GM18858 (cell line): ENCODE data around the gene CRMP1.

Experiments
- ATAC-seq: cut with Tn5 transposase; IDR thresholded peaks from one replicate; pipeline ENCODE4 v1.9.1; 2021; ENCODE audit not compliant: unreplicated experiment

CRMP1 gene

DNA sequence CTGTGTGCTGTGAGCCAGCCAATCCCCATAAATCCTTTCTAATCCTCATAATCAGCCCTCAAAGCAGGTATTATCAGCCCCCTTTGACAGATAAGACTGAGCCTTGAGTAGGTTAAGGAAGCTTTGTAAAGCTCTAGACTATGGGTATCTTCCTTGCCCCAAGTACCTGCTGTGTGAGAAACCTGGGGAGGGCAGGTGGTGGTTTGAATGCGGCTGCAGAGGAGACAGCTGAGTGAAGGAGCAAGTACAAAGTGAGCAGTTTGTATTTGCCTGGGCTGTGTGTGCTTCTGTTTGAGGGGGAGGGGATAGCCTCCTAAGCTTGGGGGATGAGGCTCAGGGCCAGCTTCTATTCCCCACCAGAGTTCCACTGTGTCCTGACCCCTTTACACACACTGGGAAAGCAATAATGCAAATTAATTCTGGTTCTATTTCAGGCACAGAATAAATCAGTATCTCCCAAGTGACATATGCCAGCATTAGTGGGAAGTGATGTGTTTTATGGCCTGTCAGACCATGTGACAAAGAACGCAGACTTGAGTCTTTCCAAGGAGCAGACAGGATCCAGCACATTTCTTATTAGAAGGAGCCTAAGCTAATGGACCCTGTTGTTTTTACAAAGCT is 118.4 kb downstream of the CRMP1 start:
- ATAC-seq, result no peak

DNA sequence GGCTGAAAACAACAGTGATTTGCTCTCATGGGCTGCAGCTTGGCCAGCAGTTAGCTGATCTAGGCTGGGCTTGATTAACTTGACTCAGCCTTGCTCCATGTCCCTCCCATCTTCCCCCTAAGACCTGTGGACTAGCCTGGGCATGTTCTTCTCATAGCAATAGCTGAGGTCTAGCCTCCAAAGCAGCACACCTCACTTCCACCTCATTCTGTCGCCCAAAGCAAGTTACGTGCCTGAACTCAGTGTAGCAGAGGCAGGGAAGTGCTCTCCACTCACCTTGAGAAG is 119.7 kb downstream of the CRMP1 start:
- no peak for ATAC-seq

DNA sequence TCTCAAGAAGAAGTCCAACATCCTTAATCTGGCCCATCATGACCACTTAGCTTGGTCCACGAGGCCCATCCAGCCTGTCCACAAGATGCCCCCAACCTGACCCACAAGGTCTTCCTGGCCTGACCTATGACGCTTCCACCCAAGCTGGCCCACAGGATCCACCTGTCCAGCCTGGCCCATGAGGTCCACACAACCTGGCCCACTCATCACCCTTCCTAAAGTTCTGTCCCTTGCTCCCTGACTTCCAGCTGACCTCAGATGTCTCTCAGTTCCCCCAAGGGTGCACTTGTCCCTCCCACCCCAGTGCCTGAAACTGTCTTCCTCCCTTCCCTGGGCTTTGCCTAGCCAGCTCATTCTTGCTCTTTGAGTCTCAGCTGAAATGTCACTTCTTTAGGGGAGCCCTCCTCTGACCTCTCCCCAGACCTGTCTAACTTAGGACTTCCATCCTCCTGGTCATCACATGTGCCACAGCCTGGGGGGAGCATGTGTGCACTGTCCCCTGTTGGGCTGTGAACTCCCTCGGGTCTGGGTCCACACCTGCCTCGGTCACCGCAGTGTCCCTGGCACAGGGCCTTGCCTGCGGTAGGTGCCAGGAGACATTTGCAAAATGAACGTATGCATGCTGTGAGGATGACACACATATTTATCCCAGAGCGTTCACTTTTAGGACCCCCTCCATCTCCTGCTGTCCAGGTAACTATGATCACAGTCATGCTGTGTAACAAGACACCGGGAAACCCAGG is 120.2 kb downstream of the CRMP1 start:
- no peak for ATAC-seq
